Measurements from ENCODE around the gene CYB5D1.

Gene CYB5D1

DNA sequence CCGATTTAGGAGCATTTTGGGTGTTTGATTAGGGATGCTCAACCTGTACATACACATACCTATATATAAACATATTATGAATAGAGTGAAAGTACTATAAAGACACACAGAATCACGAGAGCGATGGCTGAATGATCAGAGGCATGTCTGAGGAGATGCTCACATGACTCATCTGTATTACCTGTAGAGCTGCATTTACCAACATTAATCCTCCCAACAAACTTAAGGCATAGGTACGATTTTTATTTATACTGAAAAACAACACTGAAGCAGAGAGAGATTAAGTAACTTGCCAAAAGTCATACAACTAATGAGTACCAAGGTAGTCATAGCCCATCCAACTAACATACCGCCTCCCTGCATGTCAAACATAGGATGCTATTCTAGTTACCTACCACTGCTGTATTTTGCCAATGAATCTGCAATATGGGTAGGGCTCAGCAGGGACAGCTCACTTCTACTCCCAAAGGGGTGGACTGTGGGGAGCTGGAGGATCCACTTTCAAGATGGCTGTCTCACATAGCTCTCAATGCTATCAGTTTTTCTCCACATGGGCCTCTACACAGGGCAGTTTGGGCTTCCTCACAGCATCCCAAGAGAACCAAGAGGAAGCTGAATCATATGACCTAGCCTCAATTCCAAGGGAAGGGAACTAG lies 7.3 kb downstream of the CYB5D1 start:
- H3K36me3 ChIP-seq (ENCODE audit: control insufficient read depth, insufficient read depth, low read length): peaks cover 20% of the 10 kb centered on the region
- no peak overlapping the region for H3K9ac ChIP-seq (ENCODE audit: low read length)

DNA sequence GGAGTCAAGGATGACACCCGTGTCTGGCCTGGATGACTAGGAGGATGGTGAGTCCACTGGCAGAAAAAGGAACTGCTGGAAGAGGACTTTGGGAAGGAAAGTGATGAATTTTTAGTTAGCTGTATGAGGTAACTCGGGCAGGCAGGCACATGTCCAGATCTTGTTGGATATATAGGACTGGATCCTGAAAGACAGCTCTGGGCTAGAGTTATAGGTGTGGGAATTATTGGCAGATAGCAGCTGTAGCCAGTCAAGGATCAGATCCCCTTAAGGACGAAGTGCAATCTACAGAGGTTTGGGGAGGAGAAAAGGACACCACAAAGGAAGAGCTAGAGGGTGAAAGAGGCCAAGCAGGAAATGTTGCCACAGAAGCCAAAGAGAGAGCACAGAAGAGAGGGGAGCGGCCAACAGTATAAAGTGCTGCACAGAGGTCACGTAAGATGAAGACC lies 10.1 kb downstream of the CYB5D1 start:
- no peak overlapping the region for H3K4me3 ChIP-seq (ENCODE audit: low read depth, low read length)
- H3K4me1 ChIP-seq (ENCODE audit: control insufficient read depth, insufficient read depth, low read length): no peaks in the 10 kb centered on the region
- peaks cover 8% of the 10 kb centered on the region; the same call in 1 of the 2 replicates for H3K36me3 ChIP-seq (ENCODE audit: control insufficient read depth, insufficient read depth, low read length)
- no peak overlapping the region for H3K27ac ChIP-seq (ENCODE audit: low read depth, low read length)
- no peaks in the 10 kb centered on the region for H3K9me3 ChIP-seq (ENCODE audit: control insufficient read depth, insufficient read depth, low read depth, low read length)
- H3K9ac ChIP-seq (ENCODE audit: low read length): no peak overlapping the region
- H3K27me3 ChIP-seq (ENCODE audit: control insufficient read depth, insufficient read depth, low read length): no peaks in the 10 kb centered on the region

More for the DNA sequence above, 7.3 kb downstream of the CYB5D1 start:
- Histone ChIP-seq H3K9me3 (ENCODE audit: control insufficient read depth, insufficient read depth, low read depth, low read length) (no peaks in the 10 kb centered on the region), H3K4me3 (ENCODE audit: low read depth, low read length) (no peak overlapping the region), H3K27ac (ENCODE audit: low read depth, low read length) (no peak overlapping the region), H3K27me3 (ENCODE audit: control insufficient read depth, insufficient read depth, low read length) (no peaks in the 10 kb centered on the region), H3K4me1 (ENCODE audit: control insufficient read depth, insufficient read depth, low read length) (no peaks in the 10 kb centered on the region)

GRCh38 chr17:7873051-7873450 lies 15.2 kb downstream of the CYB5D1 start:
- no peak overlapping the region for H3K9ac ChIP-seq (ENCODE audit: low read length)
- H3K27ac ChIP-seq (ENCODE audit: low read depth, low read length): no peak overlapping the region
- no peak overlapping the region for H3K4me3 ChIP-seq (ENCODE audit: low read depth, low read length)
- no peaks in the 10 kb centered on the region for H3K27me3 ChIP-seq (ENCODE audit: control insufficient read depth, insufficient read depth, low read length)
- no peaks in the 10 kb centered on the region for H3K9me3 ChIP-seq (ENCODE audit: control insufficient read depth, insufficient read depth, low read depth, low read length)
- H3K36me3 ChIP-seq (ENCODE audit: control insufficient read depth, insufficient read depth, low read length): no peaks in the 10 kb centered on the region
- H3K4me1 ChIP-seq (ENCODE audit: control insufficient read depth, insufficient read depth, low read length): no peaks in the 10 kb centered on the region

DNA sequence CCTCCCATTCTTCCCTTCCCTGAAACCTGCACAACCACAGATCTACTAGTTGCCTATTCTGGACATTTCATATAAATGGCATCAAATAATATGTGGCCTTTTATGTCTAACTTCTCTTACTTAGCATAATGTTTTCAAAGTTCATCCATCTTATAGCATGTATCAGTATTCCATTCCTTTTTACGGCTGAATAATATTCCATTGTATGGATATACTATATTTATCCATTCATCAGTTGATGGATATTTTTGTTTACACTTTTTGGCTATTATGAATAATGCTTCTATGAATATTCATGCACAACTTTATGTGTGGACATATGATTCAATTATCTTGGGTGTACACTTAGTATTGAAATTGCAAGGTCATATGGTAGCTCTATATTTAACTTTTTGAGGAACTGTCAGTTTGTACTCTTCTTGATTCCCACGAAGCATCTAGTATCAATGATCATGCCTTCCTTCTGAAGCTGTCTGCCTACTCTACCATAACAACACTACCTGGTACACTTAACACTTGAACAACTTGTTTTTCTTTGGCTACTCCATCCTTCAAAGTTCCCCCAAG lies 18.1 kb downstream of the CYB5D1 start:
- no peak overlapping the region for H3K27ac ChIP-seq (ENCODE audit: low read depth, low read length)
- no peak overlapping the region for H3K4me3 ChIP-seq (ENCODE audit: low read depth, low read length)
- H3K27me3 ChIP-seq (ENCODE audit: control insufficient read depth, insufficient read depth, low read length): no peaks in the 10 kb centered on the region
- peaks cover 16% of the 10 kb centered on the region for H3K36me3 ChIP-seq (ENCODE audit: control insufficient read depth, insufficient read depth, low read length)
- H3K9me3 ChIP-seq (ENCODE audit: control insufficient read depth, insufficient read depth, low read depth, low read length): no peaks in the 10 kb centered on the region
- no peak overlapping the region for H3K9ac ChIP-seq (ENCODE audit: low read length)
- H3K4me1 ChIP-seq (ENCODE audit: control insufficient read depth, insufficient read depth, low read length): no peaks in the 10 kb centered on the region

GRCh38 chr17:7878234-7878633 lies 20.4 kb downstream of the CYB5D1 start:
- H3K9ac ChIP-seq (ENCODE audit: low read length): no peak overlapping the region
- no peaks in the 10 kb centered on the region for H3K27me3 ChIP-seq (ENCODE audit: control insufficient read depth, insufficient read depth, low read length)
- no peaks in the 10 kb centered on the region; the same call in 1 of the 2 replicates for H3K4me1 ChIP-seq (ENCODE audit: control insufficient read depth, insufficient read depth, low read length)
- H3K9me3 ChIP-seq (ENCODE audit: control insufficient read depth, insufficient read depth, low read depth, low read length): no peaks in the 10 kb centered on the region
- no peak overlapping the region for H3K4me3 ChIP-seq (ENCODE audit: low read depth, low read length)
- H3K36me3 ChIP-seq (ENCODE audit: control insufficient read depth, insufficient read depth, low read length): peaks cover 29% of the 10 kb centered on the region
- no peak overlapping the region for H3K27ac ChIP-seq (ENCODE audit: low read depth, low read length)

DNA sequence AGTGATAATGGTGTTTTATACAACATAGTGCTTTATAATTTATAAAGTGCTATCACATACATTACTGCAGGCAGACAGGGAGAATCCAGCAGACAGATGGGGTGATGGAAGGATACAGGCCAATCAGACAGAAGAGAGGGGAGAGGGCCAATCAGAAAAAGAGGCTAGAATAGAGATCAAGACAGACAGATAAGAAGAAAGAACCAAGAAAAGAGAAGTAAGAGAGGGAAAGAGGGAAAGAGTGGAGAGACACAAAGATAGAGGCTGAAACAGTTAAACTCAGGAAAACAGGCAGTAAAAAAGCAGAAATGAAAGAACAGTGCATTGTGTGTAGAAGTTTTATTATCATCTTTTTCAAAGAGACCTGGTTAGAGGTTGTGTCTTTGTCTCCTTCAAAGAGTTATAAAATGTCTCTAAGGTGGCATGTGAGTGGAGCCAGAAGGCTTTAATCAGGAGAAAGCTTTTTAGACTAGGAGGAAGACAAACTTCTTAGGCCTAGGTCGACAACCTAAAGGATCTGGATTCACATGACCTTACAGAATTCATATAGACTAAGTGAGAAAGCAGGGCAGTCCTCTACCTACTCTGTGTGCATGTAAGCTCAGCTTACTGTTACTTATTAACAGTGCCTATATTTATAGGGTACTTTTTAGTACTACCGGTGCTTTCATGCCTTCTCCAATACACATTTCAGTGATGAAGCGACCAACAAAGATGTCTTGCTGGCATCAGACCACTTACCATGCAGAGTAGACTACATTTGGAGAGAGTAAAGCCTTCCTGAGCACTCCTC lies 22.5 kb downstream of the CYB5D1 start:
- H3K9me3 ChIP-seq (ENCODE audit: control insufficient read depth, insufficient read depth, low read depth, low read length): no peaks in the 10 kb centered on the region
- no peaks in the 10 kb centered on the region for H3K27me3 ChIP-seq (ENCODE audit: control insufficient read depth, insufficient read depth, low read length)
- peaks cover 29% of the 10 kb centered on the region for H3K36me3 ChIP-seq (ENCODE audit: control insufficient read depth, insufficient read depth, low read length)
- H3K4me3 ChIP-seq (ENCODE audit: low read depth, low read length): no peak overlapping the region
- no peak overlapping the region for H3K9ac ChIP-seq (ENCODE audit: low read length)
- no peak overlapping the region for H3K27ac ChIP-seq (ENCODE audit: low read depth, low read length)
- H3K4me1 ChIP-seq (ENCODE audit: control insufficient read depth, insufficient read depth, low read length): peaks cover 7% of the 10 kb centered on the region; the same call in 1 of the 2 replicates

- H3K4me3 ChIP-seq (ENCODE audit: low read depth, low read length): no peak overlapping the region
- H3K9me3 ChIP-seq (ENCODE audit: control insufficient read depth, insufficient read depth, low read depth, low read length): no peaks in the 10 kb centered on the region
- H3K36me3 ChIP-seq (ENCODE audit: control insufficient read depth, insufficient read depth, low read length): peaks cover 29% of the 10 kb centered on the region
- H3K4me1 ChIP-seq (ENCODE audit: control insufficient read depth, insufficient read depth, low read length): peaks cover 7% of the 10 kb centered on the region; the same call in 1 of the 2 replicates
- H3K9ac ChIP-seq (ENCODE audit: low read length): peak overlapping the region; percentile 12
- no peak overlapping the region for H3K27ac ChIP-seq (ENCODE audit: low read depth, low read length)
- peaks cover 11% of the 10 kb centered on the region; the same call in 1 of the 2 replicates for H3K27me3 ChIP-seq (ENCODE audit: control insufficient read depth, insufficient read depth, low read length)
Observed at GRCh38 chr17:7881276-7882054, 23.7 kb downstream of the CYB5D1 start.

DNA sequence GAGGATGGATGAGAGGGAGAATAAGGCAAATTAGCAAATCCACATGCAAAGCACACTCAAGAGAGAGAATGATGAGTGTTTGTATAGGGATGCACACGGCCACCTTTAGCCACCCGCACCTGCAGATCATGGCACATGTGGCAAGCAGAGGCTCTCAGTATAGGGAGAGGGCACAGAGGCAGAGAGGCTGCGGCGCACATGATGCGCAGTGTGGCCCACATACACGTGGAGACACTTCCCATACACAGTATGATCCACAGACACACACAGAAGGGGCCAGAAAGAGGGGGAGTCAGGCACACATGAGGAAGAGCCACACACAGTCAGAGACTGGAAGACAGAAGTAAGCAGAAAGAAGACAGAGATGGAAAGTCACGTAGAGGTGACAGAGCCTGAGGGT lies 24.3 kb downstream of the CYB5D1 start:
- H3K4me3 ChIP-seq (ENCODE audit: low read depth, low read length): no peak overlapping the region
- H3K9me3 ChIP-seq (ENCODE audit: control insufficient read depth, insufficient read depth, low read depth, low read length): no peaks in the 10 kb centered on the region
- H3K9ac ChIP-seq (ENCODE audit: low read length): peak overlapping the region; percentile 12
- H3K4me1 ChIP-seq (ENCODE audit: control insufficient read depth, insufficient read depth, low read length): peaks cover 10% of the 10 kb centered on the region
- H3K27me3 ChIP-seq (ENCODE audit: control insufficient read depth, insufficient read depth, low read length): peaks cover 12% of the 10 kb centered on the region; the same call in 1 of the 2 replicates
- H3K27ac ChIP-seq (ENCODE audit: low read depth, low read length): no peak overlapping the region
- H3K36me3 ChIP-seq (ENCODE audit: control insufficient read depth, insufficient read depth, low read length): peaks cover 29% of the 10 kb centered on the region

- Histone ChIP-seq H3K9ac (ENCODE audit: low read length) (no peak overlapping the region), H3K9me3 (ENCODE audit: control insufficient read depth, insufficient read depth, low read depth, low read length) (no peaks in the 10 kb centered on the region), H3K4me3 (ENCODE audit: low read depth, low read length) (no peak overlapping the region), H3K27ac (ENCODE audit: low read depth, low read length) (no peak overlapping the region), H3K4me1 (ENCODE audit: control insufficient read depth, insufficient read depth, low read length) (peaks cover 14% of the 10 kb centered on the region), H3K36me3 (ENCODE audit: control insufficient read depth, insufficient read depth, low read length) (peaks cover 29% of the 10 kb centered on the region), H3K27me3 (ENCODE audit: control insufficient read depth, insufficient read depth, low read length) (peaks cover 12% of the 10 kb centered on the region; the same call in 1 of the 2 replicates)
Observed at GRCh38 chr17:7882629-7883028, 24.8 kb downstream of the CYB5D1 start.

GRCh38 chr17:7883781-7884386 lies 26.1 kb downstream of the CYB5D1 start:
- Histone ChIP-seq H3K9me3 (ENCODE audit: control insufficient read depth, insufficient read depth, low read depth, low read length) (no peaks in the 10 kb centered on the region), H3K4me3 (ENCODE audit: low read depth, low read length) (peak overlapping the region; percentile 36), H3K9ac (ENCODE audit: low read length) (no peak overlapping the region), H3K27ac (ENCODE audit: low read depth, low read length) (no peak overlapping the region), H3K27me3 (ENCODE audit: control insufficient read depth, insufficient read depth, low read length) (peaks cover 12% of the 10 kb centered on the region; the same call in 1 of the 2 replicates), H3K36me3 (ENCODE audit: control insufficient read depth, insufficient read depth, low read length) (peaks cover 29% of the 10 kb centered on the region), H3K4me1 (ENCODE audit: control insufficient read depth, insufficient read depth, low read length) (peaks cover 26% of the 10 kb centered on the region)

Measured in HUES6 (cell line).